Mesothelial cell of epicardium (in vitro differentiated cells): ENCODE results near the gene KANK3. TPM values are rescaled to one million over a fixed set of nuclear protein-coding genes. Genes with fewer than 3 reads are reported as not detected.
"Not testable (repeated sequence)": the region's sequence is repeated elsewhere in the genome, so short reads cannot be mapped to it uniquely, and the experiment has no call there.

ENCODE experiments used
- DNase-seq, 2 experiments: peaks; one replicate each; pipeline ENCODE4 v3.0.0; 2021; ENCODE audit warnings: low spot score in 2 of 2; ENCODE audit not compliant: unreplicated experiment in 2 of 2
- H3K27ac Mint-ChIP-seq: 2 replicates; pipeline ENCODE4 v1.8.0; 2021; ENCODE audit warnings: mixed read lengths
- H3K27me3 Mint-ChIP-seq: 2 replicates; pipeline ENCODE4 v1.8.0; 2021; ENCODE audit warnings: low read depth, mixed read lengths
- H3K36me3 Mint-ChIP-seq: 2 replicates; pipeline ENCODE4 v1.8.0; 2021; ENCODE audit warnings: mixed read lengths
- H3K4me1 Mint-ChIP-seq: 2 replicates; pipeline ENCODE4 v1.8.0; 2021; ENCODE audit warnings: mixed read lengths
- H3K4me3 Mint-ChIP-seq: 2 replicates; pipeline ENCODE4 v1.8.0; 2021; ENCODE audit warnings: mild to moderate bottlenecking, moderate library complexity, mixed read lengths
- H3K9me3 Mint-ChIP-seq: 2 replicates; pipeline ENCODE4 v1.8.0; 2021; ENCODE audit warnings: mixed read lengths
- microRNA-seq: library from miRNA; unstranded; fragments of <30 nt; microRNA quantifications from one replicate; pipeline ENCODE4 v1.2.0, GENCODE V29; 2021; ENCODE audit warnings: inconsistent platforms, mixed read lengths
- total RNA-seq: library from RNA; stranded (reverse); gene quantifications from 3 replicates; pipeline ENCODE4 v1.2.1, GENCODE V29; 2021
- TF ChIP-seq, protein P1 (sequence below): fragments of 200-600 bp; sonication (generic); IDR thresholded peaks from one replicate; pipeline ENCODE4 v1.5.0; 2021; ENCODE audit warnings: antibody characterized with exemption; ENCODE audit not compliant: unreplicated experiment

The KANK3 gene
- total RNA-seq, 1 donor from 2014 or later, result 2.3 TPM

DNA sequence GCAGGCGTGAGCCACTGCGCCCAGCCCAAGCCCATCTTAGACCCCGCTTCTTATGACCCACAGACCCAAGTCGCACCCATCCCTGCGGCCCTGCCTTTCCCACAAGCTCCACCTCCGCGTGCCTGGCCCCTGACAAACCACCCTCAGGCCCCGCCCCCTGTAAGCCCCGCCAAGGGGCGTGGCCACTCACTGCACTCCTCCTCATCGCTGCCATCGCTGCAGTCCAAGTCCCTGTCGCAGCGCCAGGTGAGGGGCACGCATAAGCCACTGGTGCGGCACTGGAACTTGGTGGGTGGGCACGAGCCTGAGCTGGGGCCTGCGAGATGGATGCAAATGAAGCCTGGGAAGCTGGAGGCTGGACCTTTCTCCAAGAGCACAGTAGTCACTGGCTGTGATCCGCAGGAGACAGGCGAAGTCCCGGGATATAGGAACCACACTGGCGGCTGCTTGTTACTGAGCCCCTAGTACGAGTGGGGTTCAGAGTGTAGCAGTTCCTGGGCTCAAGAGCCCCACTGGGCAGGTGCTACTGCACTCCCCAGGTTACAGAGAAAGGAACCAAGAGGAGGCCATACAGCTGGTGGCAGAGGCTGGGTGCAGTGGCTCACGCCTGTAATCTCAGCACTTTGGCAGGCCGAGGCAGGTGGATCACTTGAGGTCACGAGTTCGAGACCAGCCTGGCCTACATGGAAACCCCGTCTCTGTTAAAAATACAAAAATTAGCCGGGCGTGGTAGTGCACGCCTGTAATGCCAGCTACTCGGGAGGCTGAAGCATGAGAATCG, 38.0 kb downstream of the KANK3 start:
- TF ChIP-seq, protein P1, sequence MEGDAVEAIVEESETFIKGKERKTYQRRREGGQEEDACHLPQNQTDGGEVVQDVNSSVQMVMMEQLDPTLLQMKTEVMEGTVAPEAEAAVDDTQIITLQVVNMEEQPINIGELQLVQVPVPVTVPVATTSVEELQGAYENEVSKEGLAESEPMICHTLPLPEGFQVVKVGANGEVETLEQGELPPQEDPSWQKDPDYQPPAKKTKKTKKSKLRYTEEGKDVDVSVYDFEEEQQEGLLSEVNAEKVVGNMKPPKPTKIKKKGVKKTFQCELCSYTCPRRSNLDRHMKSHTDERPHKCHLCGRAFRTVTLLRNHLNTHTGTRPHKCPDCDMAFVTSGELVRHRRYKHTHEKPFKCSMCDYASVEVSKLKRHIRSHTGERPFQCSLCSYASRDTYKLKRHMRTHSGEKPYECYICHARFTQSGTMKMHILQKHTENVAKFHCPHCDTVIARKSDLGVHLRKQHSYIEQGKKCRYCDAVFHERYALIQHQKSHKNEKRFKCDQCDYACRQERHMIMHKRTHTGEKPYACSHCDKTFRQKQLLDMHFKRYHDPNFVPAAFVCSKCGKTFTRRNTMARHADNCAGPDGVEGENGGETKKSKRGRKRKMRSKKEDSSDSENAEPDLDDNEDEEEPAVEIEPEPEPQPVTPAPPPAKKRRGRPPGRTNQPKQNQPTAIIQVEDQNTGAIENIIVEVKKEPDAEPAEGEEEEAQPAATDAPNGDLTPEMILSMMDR, result no peak
- no peak overlapping the region for H3K4me3 Mint-ChIP-seq
- DNase-seq, result peak in 1 of 2 experiments; percentile 48
- H3K27ac Mint-ChIP-seq, result peak overlapping the region; percentile 21
- no peaks in the 10 kb centered on the region for H3K9me3 Mint-ChIP-seq
- H3K4me1 Mint-ChIP-seq, result peaks cover 17% of the 10 kb centered on the region
- peaks cover 4% of the 10 kb centered on the region for H3K36me3 Mint-ChIP-seq
- no peaks in the 10 kb centered on the region for H3K27me3 Mint-ChIP-seq

DNA sequence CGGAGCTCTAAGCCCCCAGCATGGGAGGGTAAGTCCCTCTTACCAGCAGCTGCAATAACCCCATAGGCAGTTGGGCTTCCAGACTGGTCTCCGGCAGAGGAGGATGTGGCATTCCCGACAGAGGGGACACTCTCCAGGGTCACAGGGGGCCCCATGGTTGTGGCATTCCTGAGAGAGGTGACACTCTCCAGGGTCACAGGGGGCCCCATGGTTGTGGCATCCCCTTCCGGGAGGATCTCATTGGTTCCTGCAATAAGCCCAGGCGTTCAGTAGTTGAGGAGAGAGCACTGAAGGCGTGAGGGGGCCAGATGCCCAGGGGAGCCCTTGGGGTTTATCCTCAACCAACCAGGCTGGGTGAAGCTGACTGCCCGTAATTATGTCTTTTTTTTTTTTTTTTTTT, 40.3 kb downstream of the KANK3 start:
- H3K4me1 Mint-ChIP-seq, result peaks cover 8% of the 10 kb centered on the region
- H3K27me3 Mint-ChIP-seq, result no peaks in the 10 kb centered on the region
- H3K4me3 Mint-ChIP-seq, result no peak overlapping the region
- no peak overlapping the region for H3K27ac Mint-ChIP-seq
- H3K9me3 Mint-ChIP-seq, result no peaks in the 10 kb centered on the region
- DNase-seq, result peak in 1 of 2 experiments; percentile 28
- peaks cover 3% of the 10 kb centered on the region for H3K36me3 Mint-ChIP-seq
- TF ChIP-seq, protein P1, result no peak

DNA sequence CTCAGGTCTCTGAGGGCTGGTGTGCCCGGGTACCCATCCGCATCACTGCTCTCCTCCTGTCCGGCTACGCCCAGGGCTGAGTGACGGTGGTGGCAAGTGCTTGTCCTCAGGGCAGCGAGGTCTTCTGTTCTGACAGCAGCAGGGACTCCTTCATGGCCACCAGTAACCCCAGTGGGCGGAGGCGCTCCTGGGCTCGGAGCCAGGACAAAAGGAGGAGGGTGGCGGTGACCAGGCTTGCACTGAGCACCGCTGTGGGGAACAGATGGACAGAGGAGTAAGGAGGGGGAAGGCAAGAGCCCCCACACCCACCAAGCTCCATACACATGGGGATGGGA, 40.7 kb downstream of the KANK3 start:
- TF ChIP-seq, protein P1, result no peak
- Mint-ChIP-seq H3K9me3 (no peaks in the 10 kb centered on the region), H3K27me3 (no peaks in the 10 kb centered on the region), H3K4me1 (peaks cover 4% of the 10 kb centered on the region), H3K4me3 (no peak overlapping the region), H3K36me3 (peaks cover 3% of the 10 kb centered on the region), H3K27ac (no peak overlapping the region)
- no peak for DNase-seq

DNA sequence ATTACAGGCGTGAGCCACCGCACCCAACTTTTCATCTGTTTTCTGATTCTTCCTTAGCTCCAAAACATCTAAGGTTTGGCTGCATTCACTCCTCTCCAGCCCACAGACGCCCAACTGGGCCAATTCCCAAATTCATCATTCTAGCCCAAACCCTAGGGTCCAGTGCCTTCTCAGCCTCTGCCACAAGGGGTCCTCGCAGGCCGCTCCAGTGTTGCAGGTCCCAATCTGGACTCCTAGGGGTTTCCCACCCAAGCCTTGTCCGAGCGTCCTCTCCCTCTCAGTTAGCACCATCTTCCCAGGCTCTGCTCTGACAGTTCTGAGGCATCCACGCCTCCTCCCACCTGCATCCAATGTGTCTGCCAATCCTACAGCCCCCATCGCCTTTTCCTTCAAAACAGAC, 51.7 kb downstream of the KANK3 start:
- not testable (repeated sequence) for H3K27ac Mint-ChIP-seq, H3K9me3 Mint-ChIP-seq, H3K4me3 Mint-ChIP-seq, H3K36me3 Mint-ChIP-seq, H3K27me3 Mint-ChIP-seq, H3K4me1 Mint-ChIP-seq, DNase-seq

DNA sequence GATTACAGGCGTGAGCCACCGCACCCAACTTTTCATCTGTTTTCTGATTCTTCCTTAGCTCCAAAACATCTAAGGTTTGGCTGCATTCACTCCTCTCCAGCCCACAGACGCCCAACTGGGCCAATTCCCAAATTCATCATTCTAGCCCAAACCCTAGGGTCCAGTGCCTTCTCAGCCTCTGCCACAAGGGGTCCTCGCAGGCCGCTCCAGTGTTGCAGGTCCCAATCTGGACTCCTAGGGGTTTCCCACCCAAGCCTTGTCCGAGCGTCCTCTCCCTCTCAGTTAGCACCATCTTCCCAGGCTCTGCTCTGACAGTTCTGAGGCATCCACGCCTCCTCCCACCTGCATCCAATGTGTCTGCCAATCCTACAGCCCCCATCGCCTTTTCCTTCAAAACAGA, 66.6 kb downstream of the KANK3 start:
- not testable (repeated sequence) for H3K9me3 Mint-ChIP-seq, H3K27me3 Mint-ChIP-seq, H3K4me3 Mint-ChIP-seq, H3K27ac Mint-ChIP-seq, H3K36me3 Mint-ChIP-seq, DNase-seq, H3K4me1 Mint-ChIP-seq

Small RNAs within 50 kb of the gene (microRNA-seq; reads per million reads assigned to microRNA genes)
- gene MIR4999, result 3.2 reads per million, percentile 6 among the genes with 10 or more reads in this experiment

Other genes starting within 250 kb of the KANK3 start
- 115 to 124 TPM (median 120 TPM) in 3 replicates for gene FBN3, start 193.7 kb downstream of the KANK3 start, total RNA-seq
- gene CERS4, start 133.9 kb downstream of the KANK3 start, total RNA-seq, result 60.1 to 72.7 TPM (median 67.0 TPM) in 3 replicates
- 42.0 to 44.5 TPM (median 42.8 TPM) in 3 replicates for gene CD320, start 34.9 kb downstream of the KANK3 start, total RNA-seq
- gene NDUFA7, start 21.9 kb downstream of the KANK3 start, total RNA-seq, result 35.4 to 43.1 TPM (median 40.3 TPM) in 3 replicates
- gene RPS28, start 21.8 kb downstream of the KANK3 start, total RNA-seq, result 1,343 to 1,395 TPM (median 1,352 TPM) in 3 replicates
- 2.0 to 3.7 TPM (median 3.5 TPM) in 3 replicates for gene ANGPTL4, start 20.9 kb upstream of the KANK3 start, total RNA-seq
- gene RAB11B, start 47.1 kb upstream of the KANK3 start, total RNA-seq, result 150 to 151 TPM (median 150 TPM) in 3 replicates
- gene MARCHF2, start 70.0 kb upstream of the KANK3 start, total RNA-seq, result 20.7 to 21.4 TPM (median 21.4 TPM) in 3 replicates
- 249 to 259 TPM (median 252 TPM) in 3 replicates for gene HNRNPM, start 101.7 kb upstream of the KANK3 start, total RNA-seq
- gene PRAM1, start 159.4 kb upstream of the KANK3 start, total RNA-seq, result 0.70 to 1.2 TPM (median 0.94 TPM) in 3 replicates
- 33.5 to 37.1 TPM (median 35.5 TPM) in 3 replicates for gene ZNF414, start 170.9 kb upstream of the KANK3 start, total RNA-seq
- 0.35 to 0.69 TPM (median 0.47 TPM) in 3 replicates for gene MYO1F, start 234.2 kb upstream of the KANK3 start, total RNA-seq